ENCODE results near the gene DENND1A. TPM values are rescaled to one million over a fixed set of nuclear protein-coding genes. Genes with fewer than 3 reads are reported as not detected.

The DENND1A gene
- total RNA-seq, 1 donor from 2014 or later: 26.3 TPM

- DNase-seq (ENCODE audit: low spot score): no peak
Measured at GRCh38 chr9:123391946-123392345, 538.0 kb downstream of the DENND1A start.

DNA sequence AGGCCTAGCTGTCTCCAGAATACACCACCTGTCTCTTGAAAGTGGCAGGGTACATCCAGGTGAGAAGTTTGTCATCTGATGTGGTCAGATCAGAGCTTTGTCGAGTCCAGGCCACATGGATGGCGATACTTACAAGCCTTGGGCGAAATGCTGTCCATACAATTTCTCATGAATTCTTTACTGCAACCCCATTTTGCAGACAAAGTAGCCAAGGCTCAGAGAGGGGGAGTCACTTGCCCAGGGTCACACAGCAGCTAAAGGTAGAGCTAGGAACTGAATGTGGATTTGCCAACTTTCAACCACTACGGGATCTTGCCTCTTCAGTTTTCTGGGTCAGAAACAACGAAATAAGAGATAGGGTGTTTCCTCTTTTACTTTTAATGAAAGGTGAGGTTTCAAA is 538.7 kb downstream of the DENND1A start:
- DNase-seq (ENCODE audit: low spot score): no peak

DNA sequence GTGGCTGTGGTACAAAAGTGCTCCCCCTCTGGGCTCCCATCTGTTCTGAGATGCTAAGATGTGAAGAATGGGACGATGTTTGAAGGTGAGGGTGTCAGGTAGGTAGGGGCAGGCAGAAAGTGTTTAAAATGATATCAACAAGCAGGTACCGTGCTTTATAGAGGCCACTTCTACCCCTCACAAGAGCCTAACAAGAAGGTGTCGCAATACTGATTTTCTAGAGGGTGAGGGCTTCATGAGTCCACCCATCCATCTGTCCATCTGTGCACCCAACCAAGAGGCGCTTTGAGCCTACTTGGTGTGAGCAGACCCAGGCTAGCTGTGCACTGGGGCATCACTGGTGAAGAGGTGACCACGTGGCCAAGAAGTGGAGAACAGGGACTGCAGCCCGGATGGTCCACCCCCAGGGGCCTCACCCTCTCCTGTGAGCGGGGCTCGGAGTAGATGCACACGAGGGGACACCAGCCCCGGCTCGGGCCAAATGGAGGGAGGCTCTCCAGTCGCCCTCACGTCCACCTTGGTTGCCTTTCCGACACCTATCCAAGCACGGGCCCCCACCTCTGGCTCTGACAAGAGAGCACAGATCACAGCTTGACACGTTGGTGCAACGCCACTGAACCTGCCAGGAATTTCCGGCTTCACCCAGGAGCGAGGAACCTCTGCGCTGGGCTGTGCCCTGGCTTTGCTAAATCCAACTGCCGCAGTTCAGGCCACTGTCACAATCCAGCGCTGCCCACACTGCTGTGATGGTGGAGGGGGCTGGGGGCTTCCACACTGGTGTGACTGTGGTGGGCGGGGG is 539.4 kb downstream of the DENND1A start:
- no peak for DNase-seq (ENCODE audit: low spot score)

DNA sequence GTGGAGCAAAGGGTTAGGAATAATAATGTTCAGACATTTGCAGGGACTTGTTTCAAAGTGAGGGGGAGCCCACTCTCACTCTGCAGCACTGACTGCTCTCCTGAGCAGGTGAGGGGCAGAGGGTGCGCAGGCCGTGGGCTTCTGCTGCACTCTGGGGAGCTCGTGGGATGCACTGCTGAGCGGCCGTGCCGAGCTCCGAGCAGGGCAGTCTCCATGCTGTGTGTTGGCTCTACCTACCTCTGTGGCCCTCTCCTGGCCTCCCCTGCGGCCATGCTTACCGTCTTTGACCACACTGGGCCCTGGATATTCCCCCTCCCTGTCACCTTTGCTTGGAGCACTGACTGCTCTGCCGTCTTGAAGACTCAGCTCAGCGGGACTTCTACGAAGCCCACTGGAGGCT is 540.2 kb downstream of the DENND1A start:
- DNase-seq (ENCODE audit: low spot score): no peak

DNA sequence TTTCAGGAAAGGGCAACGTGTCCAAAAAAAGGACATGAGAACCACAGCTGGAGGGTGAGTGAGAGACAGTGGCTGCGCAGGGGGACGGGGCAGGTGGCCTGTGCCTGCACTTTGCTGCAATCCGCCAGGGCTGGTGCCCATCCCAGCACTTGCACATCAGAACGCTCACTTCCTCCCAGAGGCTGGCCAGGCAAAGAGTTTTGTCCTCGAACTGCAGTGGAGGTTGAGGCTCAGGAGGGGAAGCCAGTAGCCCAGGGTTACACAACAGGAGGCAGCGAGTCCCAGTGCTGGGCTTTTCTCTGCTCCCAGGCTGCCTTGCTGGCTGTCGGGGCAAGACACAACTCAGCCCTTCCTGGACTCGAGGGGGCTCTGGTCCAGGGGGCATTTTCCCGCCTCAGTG is 540.9 kb downstream of the DENND1A start:
- no peak for DNase-seq (ENCODE audit: low spot score)

DNA sequence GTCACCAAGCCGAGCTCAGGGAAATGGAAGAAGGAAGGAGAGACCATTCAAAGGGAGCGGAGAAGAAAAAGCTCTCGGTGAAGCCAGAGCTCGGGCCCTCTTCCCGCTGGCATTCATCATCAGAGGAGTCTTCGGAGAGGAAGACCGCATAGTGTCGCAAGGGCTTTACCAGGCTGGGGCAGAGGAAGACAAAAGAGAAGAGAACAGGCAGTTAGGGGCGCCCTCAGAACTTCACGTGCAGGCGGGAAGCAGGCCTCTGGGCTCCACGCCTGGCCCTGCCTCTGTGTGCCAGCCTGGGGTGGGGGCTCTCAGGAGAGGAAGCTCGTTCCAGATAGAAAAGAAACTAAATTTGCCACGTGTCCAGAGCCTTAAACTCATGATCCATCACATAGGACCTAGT is 542.2 kb downstream of the DENND1A start:
- no peak for DNase-seq (ENCODE audit: low spot score)

DNA sequence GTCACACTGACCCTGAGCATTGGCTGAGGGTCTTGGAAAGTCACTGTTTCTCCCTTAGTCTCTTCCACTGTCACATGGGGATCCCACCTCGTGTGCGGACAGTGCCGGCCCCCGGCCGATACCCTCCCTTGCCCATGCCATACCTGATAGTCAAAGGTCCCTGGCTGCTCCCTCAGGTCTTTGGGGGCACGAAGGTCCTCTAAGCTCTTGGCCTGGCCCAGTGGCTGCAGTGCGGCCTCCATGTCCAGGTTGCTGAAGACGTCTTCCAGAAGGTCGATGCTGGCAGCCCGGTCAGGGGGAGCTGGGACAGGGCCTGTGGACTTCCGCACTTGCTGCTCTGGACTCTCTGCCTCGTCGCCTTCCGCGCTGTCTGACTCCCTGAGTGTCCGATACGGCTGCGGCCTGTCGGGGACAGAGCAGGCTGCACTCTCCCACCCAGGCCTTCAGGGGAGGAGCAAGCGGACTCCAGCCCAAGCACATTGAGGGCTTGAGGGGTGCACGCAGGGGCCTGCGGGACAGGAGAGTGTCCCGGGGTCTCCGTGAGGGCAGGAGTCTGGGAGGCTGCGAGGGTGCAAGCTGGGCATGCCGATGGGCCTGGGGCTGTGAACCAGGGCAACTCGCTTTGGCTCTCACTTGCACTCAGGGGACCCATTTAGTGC is 546.3 kb downstream of the DENND1A start:
- no peak for DNase-seq (ENCODE audit: low spot score)

GRCh38 chr9:123382653-123383511 is 547.0 kb downstream of the DENND1A start:
- DNase-seq (ENCODE audit: low spot score): no peak

- no peak for DNase-seq (ENCODE audit: low spot score)
Measured at GRCh38 chr9:123380852-123381705, 548.8 kb downstream of the DENND1A start.

DNA sequence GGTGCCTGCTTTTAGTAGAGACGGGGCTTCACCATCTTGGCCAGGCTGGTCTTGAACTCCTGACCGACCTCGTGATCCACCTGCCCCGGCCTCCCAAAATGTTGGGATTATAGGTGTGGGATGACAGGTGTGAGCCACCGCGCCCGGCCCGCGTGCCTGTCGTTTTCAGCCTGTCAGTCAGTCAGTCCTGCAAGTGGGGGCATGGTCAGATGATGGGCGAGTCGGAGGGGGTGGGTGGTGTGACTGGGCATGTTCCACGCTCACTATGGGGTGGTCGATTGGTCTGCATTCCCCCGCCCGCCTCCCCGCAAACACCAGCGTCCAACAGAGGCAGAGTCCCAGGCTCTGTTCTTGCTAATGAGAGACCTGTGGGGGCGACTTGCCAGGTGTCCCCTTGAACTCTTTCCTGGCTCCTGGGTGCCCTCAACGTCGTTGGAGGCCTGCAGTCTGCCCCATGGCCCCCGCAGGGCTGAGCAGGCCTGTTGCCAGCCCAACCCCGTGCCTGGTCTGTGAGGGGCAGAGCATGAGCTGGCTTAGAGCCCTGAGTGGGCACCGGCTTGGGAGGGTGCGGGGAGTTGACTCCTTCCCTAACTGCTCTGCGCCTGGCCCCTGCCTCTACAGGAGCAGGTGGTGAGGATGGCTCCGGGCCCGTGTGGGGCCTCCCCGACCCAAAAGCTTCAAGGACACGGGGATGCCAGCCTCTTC is 550.8 kb downstream of the DENND1A start:
- DNase-seq (ENCODE audit: low spot score): no peak

DNA sequence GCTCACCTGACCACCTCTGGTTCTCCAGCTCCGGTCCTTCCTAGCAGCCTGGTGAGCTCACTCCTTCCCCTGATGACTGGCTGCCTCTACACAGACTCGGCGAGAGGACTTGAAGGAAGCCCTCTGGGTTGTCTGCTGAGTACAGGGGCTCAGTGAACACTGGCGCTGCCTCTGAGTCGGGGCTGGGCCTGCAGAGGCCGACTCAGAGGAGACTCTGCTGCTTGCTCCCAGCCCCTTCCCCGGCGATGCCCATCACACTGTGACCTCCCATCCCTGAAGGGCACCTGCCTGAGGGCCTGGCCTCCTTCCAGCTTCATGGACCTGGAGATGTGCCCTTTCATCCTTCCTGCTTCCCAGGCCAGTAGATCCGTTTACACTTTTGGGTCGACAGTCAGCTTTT is 551.9 kb downstream of the DENND1A start:
- no peak for DNase-seq (ENCODE audit: low spot score)

DNA sequence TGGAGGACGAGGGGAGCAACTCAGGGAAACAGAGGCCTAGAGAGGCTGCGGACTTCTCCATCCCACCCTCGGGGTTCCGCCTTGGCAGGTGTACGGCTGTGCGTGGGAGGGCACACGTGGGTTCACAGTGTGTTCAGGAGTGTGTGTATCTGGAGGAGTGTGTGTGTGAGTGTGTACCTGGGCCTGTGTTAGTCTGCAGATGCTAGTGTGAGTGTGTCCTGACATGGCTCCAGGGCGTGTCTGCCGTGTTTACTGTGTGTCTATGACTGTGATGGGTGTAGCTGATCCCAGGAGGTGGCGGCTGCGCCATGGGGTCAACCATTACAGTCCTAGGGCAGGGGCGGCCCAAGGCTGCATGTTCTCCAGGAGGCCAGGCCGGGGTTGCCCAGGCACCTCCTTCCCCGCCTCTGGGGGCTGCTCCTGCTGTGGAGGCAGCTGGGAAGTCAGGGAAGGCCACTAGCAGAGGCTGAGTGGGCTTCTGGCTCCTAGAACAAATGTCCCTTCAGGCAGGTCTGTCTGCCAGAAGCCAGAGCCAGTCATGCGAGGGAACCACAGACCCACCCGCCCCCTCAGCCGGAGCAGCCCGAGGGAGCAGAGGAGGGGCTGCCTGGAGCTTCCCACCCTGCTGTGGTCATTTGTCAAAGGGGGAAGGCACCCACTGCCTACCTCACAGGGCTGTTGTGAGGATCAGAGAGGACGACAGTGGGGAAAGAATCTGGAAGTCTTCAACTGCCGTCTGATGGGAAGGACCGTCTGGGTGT is 552.5 kb downstream of the DENND1A start:
- DNase-seq (ENCODE audit: low spot score): no peak

GRCh38 chr9:123376218-123377071 is 553.5 kb downstream of the DENND1A start:
- DNase-seq (ENCODE audit: low spot score): no peak

- DNase-seq (ENCODE audit: low spot score): no peak
Measured at GRCh38 chr9:123375469-123376132, 554.3 kb downstream of the DENND1A start.

DNA sequence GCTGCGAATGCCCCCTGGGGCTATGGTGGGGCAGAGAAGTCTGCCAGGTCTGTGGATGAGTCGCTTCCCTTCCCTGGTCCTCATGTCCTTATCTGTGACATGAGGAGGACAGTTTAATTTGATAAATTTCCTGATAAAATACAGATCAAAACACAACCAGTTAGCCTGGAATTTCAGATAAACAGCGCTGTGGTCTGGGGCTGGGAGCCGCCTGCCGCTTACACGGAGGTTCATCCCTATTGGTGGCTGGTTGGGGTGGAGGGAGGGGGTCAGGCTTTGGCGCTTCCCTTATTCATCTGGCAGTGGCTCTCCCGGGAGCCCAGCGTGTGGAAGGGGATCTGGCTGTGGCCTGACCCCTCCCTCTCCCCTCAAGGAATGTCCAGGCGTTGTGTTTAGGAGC is 556.0 kb downstream of the DENND1A start:
- no peak for DNase-seq (ENCODE audit: low spot score)

- no peak for DNase-seq (ENCODE audit: low spot score)
Measured at GRCh38 chr9:123373447-123373923, 556.4 kb downstream of the DENND1A start.

GRCh38 chr9:123372766-123373446 is 557.0 kb downstream of the DENND1A start:
- DNase-seq (ENCODE audit: low spot score): no peak
